ENCODE data around the gene ZNF439. TPM values are rescaled to one million over a fixed set of nuclear protein-coding genes. Genes with fewer than 3 reads are reported as not detected.
"Not testable (repeated sequence)": the region's sequence is repeated elsewhere in the genome, so short reads cannot be mapped to it uniquely, and the experiment has no call there.

Gene ZNF439
- total RNA-seq, 2 donors from 2014 or later, result 8.5 to 16.1 TPM

DNA sequence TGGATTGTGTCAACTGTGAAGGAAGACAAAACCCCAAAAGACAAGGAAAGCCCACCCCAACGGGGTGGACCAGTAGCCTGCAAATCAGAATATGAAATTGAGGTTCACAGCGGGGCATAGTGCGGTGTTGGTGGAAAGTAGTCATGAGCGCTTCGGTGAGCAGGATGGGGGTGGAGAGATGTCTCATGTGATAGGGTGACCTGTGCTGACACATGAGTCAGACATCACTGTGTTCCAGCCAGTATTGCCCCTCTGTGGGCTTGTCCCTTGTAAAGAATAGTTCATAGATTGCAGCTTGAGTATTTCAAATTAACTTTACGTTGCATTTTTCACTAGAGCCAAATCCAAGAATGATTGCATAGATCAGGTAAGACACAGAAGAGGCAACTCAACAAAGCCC lies 46.3 kb downstream of the ZNF439 start:
- H3K27me3 ChIP-seq (replicated peaks; ENCODE audit: insufficient read depth), result no peaks in the 10 kb centered on the region
- no peaks in the 10 kb centered on the region for H3K9me3 ChIP-seq
- H3K27ac ChIP-seq, result no peak overlapping the region
- H3K4me3 ChIP-seq, result no peak overlapping the region
- DNase-seq (ENCODE audit: low spot score), result no peak
- TF ChIP-seq, protein P1, sequence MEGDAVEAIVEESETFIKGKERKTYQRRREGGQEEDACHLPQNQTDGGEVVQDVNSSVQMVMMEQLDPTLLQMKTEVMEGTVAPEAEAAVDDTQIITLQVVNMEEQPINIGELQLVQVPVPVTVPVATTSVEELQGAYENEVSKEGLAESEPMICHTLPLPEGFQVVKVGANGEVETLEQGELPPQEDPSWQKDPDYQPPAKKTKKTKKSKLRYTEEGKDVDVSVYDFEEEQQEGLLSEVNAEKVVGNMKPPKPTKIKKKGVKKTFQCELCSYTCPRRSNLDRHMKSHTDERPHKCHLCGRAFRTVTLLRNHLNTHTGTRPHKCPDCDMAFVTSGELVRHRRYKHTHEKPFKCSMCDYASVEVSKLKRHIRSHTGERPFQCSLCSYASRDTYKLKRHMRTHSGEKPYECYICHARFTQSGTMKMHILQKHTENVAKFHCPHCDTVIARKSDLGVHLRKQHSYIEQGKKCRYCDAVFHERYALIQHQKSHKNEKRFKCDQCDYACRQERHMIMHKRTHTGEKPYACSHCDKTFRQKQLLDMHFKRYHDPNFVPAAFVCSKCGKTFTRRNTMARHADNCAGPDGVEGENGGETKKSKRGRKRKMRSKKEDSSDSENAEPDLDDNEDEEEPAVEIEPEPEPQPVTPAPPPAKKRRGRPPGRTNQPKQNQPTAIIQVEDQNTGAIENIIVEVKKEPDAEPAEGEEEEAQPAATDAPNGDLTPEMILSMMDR (IDR thresholded peaks at IDR 0.05), result no peak
- no peak for TF ChIP-seq POLR2AphosphoS5 (IDR thresholded peaks at IDR 0.05)
- TF ChIP-seq POLR2A (IDR thresholded peaks at IDR 0.05), result no peak
- intact Hi-C loops (cut with DNase I), result no loop called here
- H3K36me3 ChIP-seq, result no peaks in the 10 kb centered on the region
- WGBS, result 92% methylated on average over 6 of the region's 6 CpGs
- H3K4me1 ChIP-seq (replicated peaks), result no peaks in the 10 kb centered on the region

DNA sequence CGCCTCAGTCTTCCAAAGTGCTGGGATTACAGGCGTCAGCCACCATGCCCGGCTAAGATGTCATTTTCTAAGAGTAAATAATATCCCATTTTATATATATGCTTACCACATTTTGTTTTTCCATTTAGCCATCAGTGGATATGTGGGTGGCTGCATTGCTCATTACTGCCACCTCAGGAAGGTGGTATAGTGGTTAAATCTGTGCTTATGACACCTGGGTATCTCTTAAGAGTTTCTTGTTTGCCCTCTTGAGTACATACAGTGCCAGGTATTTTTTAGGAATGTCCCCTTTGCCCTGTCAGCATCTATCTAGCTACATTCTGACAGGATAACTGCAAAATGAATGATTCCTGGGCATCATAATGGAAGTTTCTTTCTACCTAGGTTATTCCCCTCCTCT lies 53.7 kb downstream of the ZNF439 start:
- Histone ChIP-seq H3K4me3 (no peak overlapping the region), H3K36me3 (peaks cover 0 to 14% of the 10 kb centered on the region in 2 donors), H3K27ac (no peak overlapping the region), H3K9me3 (peaks cover 4% of the 10 kb centered on the region), H3K4me1 (replicated peaks) (no peaks in the 10 kb centered on the region), H3K27me3 (replicated peaks; ENCODE audit: insufficient read depth) (no peaks in the 10 kb centered on the region)
- intact Hi-C loops (cut with DNase I), result no loop called here
- 99% methylated on average over 3 of the region's 3 CpGs for WGBS
- TF ChIP-seq, protein P1 (IDR thresholded peaks at IDR 0.05), result no peak
- no peak for TF ChIP-seq POLR2A (IDR thresholded peaks at IDR 0.05)
- no peak for TF ChIP-seq POLR2AphosphoS5 (IDR thresholded peaks at IDR 0.05)
- DNase-seq (ENCODE audit: low spot score), result no peak

DNA sequence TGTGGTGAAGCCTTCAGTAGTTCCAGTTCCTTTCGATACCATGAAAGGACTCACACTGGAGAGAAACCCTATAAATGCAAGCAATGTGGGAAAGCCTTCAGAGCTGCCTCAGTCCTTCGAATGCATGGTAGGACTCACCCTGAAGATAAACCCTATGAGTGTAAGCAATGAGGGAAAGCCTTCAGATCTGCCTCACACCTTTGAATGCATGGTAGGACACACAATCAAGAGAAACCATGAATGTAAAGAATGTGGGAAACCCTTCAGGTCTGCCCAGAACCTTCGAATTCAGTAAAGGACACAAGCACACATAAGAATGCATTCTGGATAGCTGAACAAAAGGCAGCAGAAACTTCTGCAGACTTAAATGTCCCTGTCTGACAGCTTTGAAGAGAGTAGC lies 57.4 kb downstream of the ZNF439 start:
- intact Hi-C loops (cut with DNase I), result no loop called here
- DNase-seq (ENCODE audit: low spot score), result no peak
- Histone ChIP-seq H3K27ac (no peak overlapping the region), H3K27me3 (replicated peaks; ENCODE audit: insufficient read depth) (no peaks in the 10 kb centered on the region), H3K9me3 (peaks cover 4% of the 10 kb centered on the region), H3K4me1 (replicated peaks) (no peaks in the 10 kb centered on the region), H3K4me3 (no peak overlapping the region), H3K36me3 (peaks cover 0 to 14% of the 10 kb centered on the region in 2 donors)
- 94% methylated on average over 3 of the region's 3 CpGs for WGBS
- no peak for TF ChIP-seq POLR2AphosphoS5 (IDR thresholded peaks at IDR 0.05)
- TF ChIP-seq, protein P1 (IDR thresholded peaks at IDR 0.05), result no peak
- no peak for TF ChIP-seq POLR2A (IDR thresholded peaks at IDR 0.05)

DNA sequence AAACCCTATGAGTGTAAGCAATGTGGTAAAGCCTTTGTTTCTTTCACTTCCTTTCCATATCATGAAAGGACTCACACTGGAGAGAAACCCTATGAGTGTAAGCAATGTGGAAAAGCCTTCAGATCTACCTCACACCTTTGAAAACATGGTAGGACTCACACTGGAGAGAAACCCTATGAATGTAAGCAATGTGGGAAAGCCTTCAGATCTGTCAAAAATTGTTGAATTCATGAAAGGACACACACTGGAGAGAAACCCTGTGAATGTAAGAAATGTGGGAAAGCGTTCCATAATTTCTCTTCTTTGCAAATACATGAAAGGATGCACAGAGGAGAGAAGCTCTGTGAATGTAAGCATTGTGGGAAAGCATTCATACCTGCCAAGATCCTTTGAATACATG lies 63.4 kb downstream of the ZNF439 start:
- H3K27me3 ChIP-seq (replicated peaks; ENCODE audit: insufficient read depth); DNase-seq (ENCODE audit: low spot score); intact Hi-C loops (cut with DNase I); H3K4me1 ChIP-seq (replicated peaks); H3K36me3 ChIP-seq; H3K9me3 ChIP-seq; H3K27ac ChIP-seq; H3K4me3 ChIP-seq: not testable (repeated sequence)
- WGBS, result 95% methylated on average over 1 of the region's 1 CpG

DNA sequence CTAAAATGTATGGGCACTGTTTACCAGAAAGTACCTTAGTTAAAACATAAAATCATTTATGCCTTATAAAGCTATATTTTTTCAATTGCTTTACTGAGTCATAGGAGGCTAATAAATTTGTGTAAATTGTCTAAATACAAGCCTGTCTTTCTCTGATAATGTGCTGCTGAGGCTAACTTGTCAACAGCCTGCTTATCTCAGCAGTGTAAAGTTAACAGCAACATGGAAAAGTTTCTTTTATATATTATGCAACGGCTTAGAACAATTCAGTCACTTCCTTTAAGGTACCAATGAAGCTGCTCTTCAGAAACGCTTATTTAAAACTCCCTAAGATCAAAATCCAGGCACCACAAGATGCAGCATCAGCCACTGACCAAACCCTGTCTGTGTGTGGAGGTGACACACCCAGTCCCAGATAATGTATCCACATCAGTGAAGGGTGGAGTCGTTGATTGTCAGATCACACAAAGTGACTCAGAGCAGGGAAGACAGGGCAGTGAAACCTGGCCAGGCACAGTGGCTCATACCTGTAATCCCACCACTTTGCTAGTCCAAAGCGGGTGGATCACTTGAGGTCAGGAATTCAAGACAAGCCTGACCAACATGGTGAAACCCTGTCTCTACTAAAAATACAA lies 66.0 kb downstream of the ZNF439 start:
- H3K4me1 ChIP-seq (replicated peaks); H3K27me3 ChIP-seq (replicated peaks; ENCODE audit: insufficient read depth); DNase-seq (ENCODE audit: low spot score); H3K36me3 ChIP-seq; H3K9me3 ChIP-seq; intact Hi-C loops (cut with DNase I); H3K4me3 ChIP-seq; H3K27ac ChIP-seq: not testable (repeated sequence)
- 94% methylated on average over 4 of the region's 4 CpGs for WGBS

Other genes starting within 250 kb of the ZNF439 start
- 1 to 10 TPM; 3.5 to 5.9 TPM for gene ZNF823, start 109.8 kb upstream of the ZNF439 start, total RNA-seq
- gene ZNF441, start 81.7 kb upstream of the ZNF439 start, total RNA-seq, result 1 to 10 TPM; 6.9 to 7.3 TPM
- 1 to 10 TPM; 1.6 to 2.3 TPM for gene ZNF491, start 50.2 kb upstream of the ZNF439 start, total RNA-seq
- gene ZNF440, start 34.5 kb upstream of the ZNF439 start, total RNA-seq, result 10 to 100 TPM; 17.5 to 17.9 TPM
- gene ZNF69, start 39.1 kb downstream of the ZNF439 start, total RNA-seq, result 10 to 100 TPM; 14.4 to 28.1 TPM
- gene ZNF700, start 76.4 kb downstream of the ZNF439 start, total RNA-seq, result 10 to 100 TPM; 16.8 to 18.0 TPM
- 1 to 10 TPM; 4.0 to 5.6 TPM for gene ZNF763, start 116.3 kb downstream of the ZNF439 start, total RNA-seq
- gene ZNF433, start 187.0 kb downstream of the ZNF439 start, total RNA-seq, result 10 to 100 TPM; 10.2 to 10.4 TPM
- gene ZNF878, start 204.2 kb downstream of the ZNF439 start, total RNA-seq, result not detected
- 10 to 100 TPM; 13.4 to 16.2 TPM for gene ZNF844, start 216.0 kb downstream of the ZNF439 start, total RNA-seq